Lung (tissue), 12 donors: ENCODE data around the gene GPR62. TPM values are rescaled to one million over a fixed set of nuclear protein-coding genes. Genes with fewer than 3 reads are reported as not detected.

Source experiments
- ATAC-seq: fragments of 200-7000 bp; cut with Tn5 transposase; one replicate; pipeline ENCODE4 v1.9.1; 2020; ENCODE audit warnings: moderate number of reproducible peaks; ENCODE audit not compliant: insufficient read depth, low FRiP score
- DNase-seq, 3 donors: peaks; one replicate each; pipeline ENCODE4 v3.0.0-alpha.2; 2013 to 2017
- H3K27ac ChIP-seq, 2 donors: one replicate each; pipeline ENCODE4 v1.5.1; 2013; ENCODE audit warnings: mild to moderate bottlenecking in 2 of 2, moderate library complexity in 2 of 2, control low read depth in 1 of 2, inconsistent platforms in 1 of 2, low read depth in 1 of 2, low read length in 1 of 2
- H3K27me3 ChIP-seq, 3 donors: one replicate each; pipeline ENCODE4 v1.5.1; 2013; ENCODE audit warnings: low read length in 2 of 3; ENCODE audit not compliant: control insufficient read depth in 3 of 3, insufficient read depth in 3 of 3
- H3K36me3 ChIP-seq, 4 donors: one replicate each; pipeline ENCODE4 v1.5.1; 2013; ENCODE audit warnings: low read length in 4 of 4, mild to moderate bottlenecking in 1 of 4, moderate library complexity in 1 of 4; ENCODE audit not compliant: control insufficient read depth in 4 of 4, insufficient read depth in 4 of 4
- H3K4me1 ChIP-seq, 5 donors: one replicate each; pipeline ENCODE4 v1.5.1; 2013; ENCODE audit warnings: low read length in 5 of 5, mild to moderate bottlenecking in 2 of 5, moderate library complexity in 1 of 5; ENCODE audit not compliant: control insufficient read depth in 5 of 5, insufficient read depth in 5 of 5
- H3K4me3 ChIP-seq: one replicate; pipeline ENCODE4 v1.5.1; 2013; ENCODE audit warnings: mild to moderate bottlenecking, control low read depth, moderate library complexity
- H3K9ac ChIP-seq, 2 donors: one replicate each; pipeline ENCODE4 v1.5.1; 2013; ENCODE audit warnings: low read length in 2 of 2, control low read depth in 1 of 2; ENCODE audit not compliant: insufficient read depth in 1 of 2
- H3K9me3 ChIP-seq, 4 donors: one replicate each; pipeline ENCODE4 v1.5.1; 2013; ENCODE audit warnings: low read length in 3 of 4, mild to moderate bottlenecking in 1 of 4, moderate library complexity in 1 of 4; ENCODE audit not compliant: control insufficient read depth in 4 of 4, insufficient read depth in 3 of 4
- WGBS, 2 donors: extraction: QIAGEN DNeasy Blood & Tissue Kit; methylation state at CpG; one replicate each; pipeline ENCODE4 v1.1.7; 2013; 5-methylcytosine and 5-hydroxymethylcytosine counted together
- polyA plus RNA-seq, 2 donors: library from polyadenylated mRNA; stranded (reverse); fragments of 200-250 nt; gene quantifications; one replicate each; pipeline ENCODE4 v1.2.1, GENCODE V29; 2013
- total RNA-seq, 2 donors: library from RNA; depleted of rRNA in 1 of 2; stranded (reverse); fragments of >200 nt in 1 of 2; gene quantifications; one replicate each; pipeline ENCODE4 v1.2.1, GENCODE V29; 2014 to 2021
- TF ChIP-seq, protein P1 (sequence below): IDR thresholded peaks from 2 replicates; pipeline ENCODE4 v1.5.1; 2012; ENCODE audit warnings: mild to moderate bottlenecking; ENCODE audit errors: control extremely low read depth, extremely low read depth
- donor health status: control.
- donor health status: control.
- donor health status: Bipolar disorder and iron deficiency.
- donor health status: healthy.
- donor health status: DM: yes; HTN: yes; CAD: no.

Gene GPR62
- total and polyA plus RNA-seq, 4 donors: 0.05 to 0.15 TPM; not detected in 2

DNA sequence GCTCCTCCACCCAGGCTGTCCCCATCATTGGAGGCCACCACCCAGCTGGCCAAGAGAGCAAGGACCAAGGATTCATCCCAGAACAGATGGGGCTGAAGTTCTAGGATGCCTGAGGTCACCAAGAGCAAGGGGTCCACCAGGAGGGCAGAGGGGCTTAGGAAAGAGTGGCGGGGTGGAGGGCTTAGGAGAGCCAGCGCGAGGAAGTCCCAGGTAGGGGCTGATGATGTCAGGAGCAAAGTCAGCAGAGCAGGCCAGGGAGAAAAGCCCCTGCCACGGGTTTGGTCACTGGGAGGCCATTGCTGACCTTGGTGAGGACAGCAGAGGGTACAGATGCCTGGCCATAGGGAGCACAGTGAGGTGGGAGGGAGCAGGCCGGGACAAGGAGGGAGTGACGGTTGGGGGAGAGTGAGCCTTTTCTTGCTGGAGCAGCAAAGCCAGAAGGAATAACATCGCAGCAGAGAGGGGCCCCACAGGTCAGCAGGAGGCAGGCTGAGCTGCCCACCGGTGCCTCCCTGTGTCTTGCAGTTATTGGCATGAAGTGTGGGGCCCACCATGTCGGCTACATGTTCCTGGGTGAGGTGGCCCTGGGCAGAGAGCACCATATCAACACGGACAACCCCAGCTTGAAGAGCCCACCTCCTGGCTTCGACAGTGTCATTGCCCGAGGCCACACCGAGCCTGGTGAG, 7.8 kb upstream of the GPR62 start:
- H3K4me1 ChIP-seq: peaks cover 0 to 8% (median 6%) of the 10 kb centered on the region in 5 donors
- WGBS, 2 donors: 84 to 87% methylated on average over 13 of the region's 13 CpGs
- H3K9me3 ChIP-seq: peaks cover 0 to 2% (median 0%) of the 10 kb centered on the region in 4 donors
- H3K9ac ChIP-seq: no peak overlapping the region
- ATAC-seq (no peak), DNase-seq (peak in 1 of 3 donors; percentile 10)
- no peak overlapping the region for H3K4me3 ChIP-seq
- TF ChIP-seq, protein P1, sequence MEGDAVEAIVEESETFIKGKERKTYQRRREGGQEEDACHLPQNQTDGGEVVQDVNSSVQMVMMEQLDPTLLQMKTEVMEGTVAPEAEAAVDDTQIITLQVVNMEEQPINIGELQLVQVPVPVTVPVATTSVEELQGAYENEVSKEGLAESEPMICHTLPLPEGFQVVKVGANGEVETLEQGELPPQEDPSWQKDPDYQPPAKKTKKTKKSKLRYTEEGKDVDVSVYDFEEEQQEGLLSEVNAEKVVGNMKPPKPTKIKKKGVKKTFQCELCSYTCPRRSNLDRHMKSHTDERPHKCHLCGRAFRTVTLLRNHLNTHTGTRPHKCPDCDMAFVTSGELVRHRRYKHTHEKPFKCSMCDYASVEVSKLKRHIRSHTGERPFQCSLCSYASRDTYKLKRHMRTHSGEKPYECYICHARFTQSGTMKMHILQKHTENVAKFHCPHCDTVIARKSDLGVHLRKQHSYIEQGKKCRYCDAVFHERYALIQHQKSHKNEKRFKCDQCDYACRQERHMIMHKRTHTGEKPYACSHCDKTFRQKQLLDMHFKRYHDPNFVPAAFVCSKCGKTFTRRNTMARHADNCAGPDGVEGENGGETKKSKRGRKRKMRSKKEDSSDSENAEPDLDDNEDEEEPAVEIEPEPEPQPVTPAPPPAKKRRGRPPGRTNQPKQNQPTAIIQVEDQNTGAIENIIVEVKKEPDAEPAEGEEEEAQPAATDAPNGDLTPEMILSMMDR: no peak
- peaks cover 0 to 2% (median 0%) of the 10 kb centered on the region in 4 donors for H3K36me3 ChIP-seq
- no peaks in the 10 kb centered on the region for H3K27me3 ChIP-seq
- no peak overlapping the region for H3K27ac ChIP-seq

DNA sequence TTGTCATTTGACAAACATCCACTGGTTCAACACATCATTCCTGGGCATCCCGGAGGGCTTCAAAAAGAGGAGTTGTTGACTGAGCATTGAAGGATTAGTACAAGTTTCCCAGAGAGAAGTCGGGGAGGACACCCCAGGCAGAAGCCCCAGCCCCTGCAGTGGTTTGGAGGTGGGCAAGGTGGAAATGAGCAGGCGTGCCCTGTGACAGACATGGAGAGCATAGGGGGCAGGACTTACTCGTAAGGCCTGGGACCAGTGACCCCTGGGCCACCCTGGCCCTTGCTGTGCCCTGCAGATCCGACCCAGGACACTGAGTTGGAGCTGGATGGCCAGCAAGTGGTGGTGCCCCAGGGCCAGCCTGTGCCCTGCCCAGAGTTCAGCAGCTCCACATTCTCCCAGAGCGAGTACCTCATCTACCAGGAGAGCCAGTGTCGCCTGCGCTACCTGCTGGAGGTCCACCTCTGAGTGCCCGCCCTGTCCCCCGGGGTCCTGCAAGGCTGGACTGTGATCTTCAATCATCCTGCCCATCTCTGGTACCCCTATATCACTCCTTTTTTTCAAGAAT, 7.1 kb upstream of the GPR62 start:
- peak in 1 of 3 donors; percentile 3 for DNase-seq
- H3K4me1 ChIP-seq: peaks cover 0 to 3% (median 1%) of the 10 kb centered on the region in 5 donors
- WGBS, 2 donors: 94 to 96% methylated on average over 10 of the region's 10 CpGs
- TF ChIP-seq, protein P1: no peak
- H3K9me3 ChIP-seq: peaks cover 0 to 2% (median 0%) of the 10 kb centered on the region in 4 donors
- no peak overlapping the region for H3K4me3 ChIP-seq
- no peaks in the 10 kb centered on the region for H3K27me3 ChIP-seq
- H3K27ac ChIP-seq: no peak overlapping the region
- no peak overlapping the region for H3K9ac ChIP-seq
- ATAC-seq: no peak
- peaks cover 0 to 2% (median 0%) of the 10 kb centered on the region in 4 donors for H3K36me3 ChIP-seq

DNA sequence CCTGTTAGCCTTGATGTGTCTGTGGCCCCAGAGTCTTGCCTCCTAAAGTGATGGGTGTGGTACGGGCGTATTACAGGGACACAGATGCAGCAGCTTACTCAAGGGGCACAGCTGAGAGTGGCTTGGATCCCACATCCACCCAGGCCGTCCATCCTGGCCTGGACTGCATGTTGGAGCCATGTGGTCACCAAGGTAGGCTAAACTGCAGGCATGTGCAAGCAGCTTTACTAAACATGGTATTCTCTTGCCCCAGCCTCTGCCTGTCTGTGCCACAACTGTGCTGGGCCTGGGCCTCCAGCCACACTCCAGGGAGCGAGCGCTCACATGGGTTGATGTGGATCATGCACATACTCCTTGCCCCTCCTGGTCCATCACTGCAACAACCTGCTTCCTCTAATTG, 6.1 kb upstream of the GPR62 start:
- Histone ChIP-seq H3K9ac (no peak overlapping the region), H3K9me3 (peaks cover 0 to 2% (median 0%) of the 10 kb centered on the region in 4 donors), H3K27me3 (no peaks in the 10 kb centered on the region), H3K4me1 (no peaks in the 10 kb centered on the region), H3K36me3 (peaks cover 0 to 2% (median 0%) of the 10 kb centered on the region in 4 donors), H3K27ac (no peak overlapping the region), H3K4me3 (no peak overlapping the region)
- TF ChIP-seq, protein P1: no peak
- no peak for DNase-seq
- WGBS, 2 donors: 87 to 94% methylated on average over 5 of the region's 5 CpGs
- ATAC-seq: no peak
